Measurements from ENCODE around the gene PROSER2.

The PROSER2 gene

DNA sequence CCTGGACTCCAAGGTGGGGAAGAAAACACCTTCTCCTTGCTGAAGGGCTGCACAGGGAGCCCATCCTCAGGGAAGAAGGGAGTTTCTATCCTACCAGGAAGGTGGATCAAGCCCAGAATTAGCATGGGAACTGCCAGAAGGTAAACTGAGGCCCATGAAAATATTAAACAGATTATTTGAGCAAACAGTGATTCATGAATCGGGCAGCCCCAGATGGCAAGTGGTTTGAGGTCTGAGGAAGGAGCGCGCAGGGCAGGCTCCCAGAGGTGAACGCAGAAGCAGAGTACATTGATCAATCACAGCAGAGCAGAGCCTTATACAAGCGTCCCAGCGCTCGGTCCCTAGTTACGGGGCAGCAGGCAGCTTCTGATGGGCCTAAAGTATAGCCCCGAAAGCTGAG, 35.8 kb upstream of the PROSER2 start:
- Histone ChIP-seq H4K20me1 (ENCODE audit: insufficient read depth, low read length) (no peaks in the 10 kb centered on the region), H3F3A (ENCODE audit: insufficient read depth, low read length) (no peaks in the 10 kb centered on the region), H3K9me3 (replicated peaks; ENCODE audit: insufficient read depth, low read length) (no peaks in the 10 kb centered on the region), H3K79me2 (ENCODE audit: low read length) (no peaks in the 10 kb centered on the region), H3K9me2 (replicated peaks; ENCODE audit: insufficient read depth, low read length) (no peaks in the 10 kb centered on the region), H3K27me3 (replicated peaks; ENCODE audit: insufficient read depth, low read length) (no peaks in the 10 kb centered on the region), H3K4me1 (ENCODE audit: low read length) (peaks cover 5% of the 10 kb centered on the region; the same call in 1 of the 2 replicates), H3K9ac (ENCODE audit: low read length) (no peak overlapping the region), H2AFZ (ENCODE audit: low read length) (no peak overlapping the region), H3K27ac (ENCODE audit: low read length) (no peak overlapping the region), H3K4me2 (ENCODE audit: low read depth, low read length) (no peak overlapping the region), H3K4me3 (ENCODE audit: low read length) (no peak overlapping the region), H3K36me3 (replicated peaks; ENCODE audit: insufficient read depth, low read length) (no peaks in the 10 kb centered on the region)
- DNase-seq: no peak
- TF ChIP-seq EZH2 (optimal IDR thresholded peaks at IDR 0.05; ENCODE audit: low read depth, low read length) (no peak), EZH2phosphoT487 (IDR thresholded peaks at IDR 0.05; ENCODE audit: low read length) (no peak), CTCF (IDR thresholded peaks at IDR 0.05; ENCODE audit: low read length) (no peak)

GRCh38 chr10:11787846-11788245, 35.3 kb upstream of the PROSER2 start:
- Histone ChIP-seq H3K9ac (ENCODE audit: low read length) (no peak overlapping the region), H4K20me1 (ENCODE audit: insufficient read depth, low read length) (no peaks in the 10 kb centered on the region), H3K4me3 (ENCODE audit: low read length) (no peak overlapping the region), H3F3A (ENCODE audit: insufficient read depth, low read length) (no peaks in the 10 kb centered on the region), H3K4me2 (ENCODE audit: low read depth, low read length) (no peak overlapping the region), H3K36me3 (replicated peaks; ENCODE audit: insufficient read depth, low read length) (no peaks in the 10 kb centered on the region), H3K79me2 (ENCODE audit: low read length) (no peaks in the 10 kb centered on the region), H2AFZ (ENCODE audit: low read length) (no peak overlapping the region), H3K9me2 (replicated peaks; ENCODE audit: insufficient read depth, low read length) (no peaks in the 10 kb centered on the region), H3K27ac (ENCODE audit: low read length) (no peak overlapping the region), H3K27me3 (replicated peaks; ENCODE audit: insufficient read depth, low read length) (no peaks in the 10 kb centered on the region), H3K4me1 (ENCODE audit: low read length) (peaks cover 5% of the 10 kb centered on the region; the same call in 1 of the 2 replicates), H3K9me3 (replicated peaks; ENCODE audit: insufficient read depth, low read length) (no peaks in the 10 kb centered on the region)
- DNase-seq: no peak
- no peak for TF ChIP-seq EZH2phosphoT487 (IDR thresholded peaks at IDR 0.05; ENCODE audit: low read length)
- no peak for TF ChIP-seq EZH2 (optimal IDR thresholded peaks at IDR 0.05; ENCODE audit: low read depth, low read length)
- TF ChIP-seq CTCF (IDR thresholded peaks at IDR 0.05; ENCODE audit: low read length): no peak

DNA sequence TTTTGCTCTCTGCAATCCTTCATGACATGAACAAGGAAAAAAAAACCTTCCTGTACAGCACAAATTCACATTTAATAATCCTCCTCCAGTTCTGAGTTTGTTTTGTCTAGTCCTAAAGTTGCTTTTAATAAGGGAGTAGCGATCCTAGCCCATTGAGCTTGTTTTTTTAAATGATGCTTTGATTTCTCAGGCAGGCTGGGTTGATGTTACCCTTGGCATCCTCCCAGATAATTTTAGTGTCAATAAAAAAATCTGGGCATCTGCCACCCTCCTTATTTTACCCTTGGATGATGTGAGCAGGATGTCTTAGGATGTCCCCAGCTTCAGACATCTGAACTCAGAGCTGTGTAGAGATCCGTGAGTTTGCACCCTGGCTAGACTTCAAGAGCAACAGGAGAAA, 33.9 kb upstream of the PROSER2 start:
- no peaks in the 10 kb centered on the region for H3K79me2 ChIP-seq (ENCODE audit: low read length)
- no peaks in the 10 kb centered on the region for H3K4me1 ChIP-seq (ENCODE audit: low read length)
- H3K4me3 ChIP-seq (ENCODE audit: low read length): no peak overlapping the region
- no peaks in the 10 kb centered on the region for H3K9me3 ChIP-seq (replicated peaks; ENCODE audit: insufficient read depth, low read length)
- DNase-seq: no peak
- H3K27me3 ChIP-seq (replicated peaks; ENCODE audit: insufficient read depth, low read length): no peaks in the 10 kb centered on the region
- no peaks in the 10 kb centered on the region for H3F3A ChIP-seq (ENCODE audit: insufficient read depth, low read length)
- no peak overlapping the region for H3K27ac ChIP-seq (ENCODE audit: low read length)
- H3K9ac ChIP-seq (ENCODE audit: low read length): no peak overlapping the region
- no peaks in the 10 kb centered on the region for H3K9me2 ChIP-seq (replicated peaks; ENCODE audit: insufficient read depth, low read length)
- TF ChIP-seq CTCF (IDR thresholded peaks at IDR 0.05; ENCODE audit: low read length) (no peak), EZH2 (optimal IDR thresholded peaks at IDR 0.05; ENCODE audit: low read depth, low read length) (no peak), EZH2phosphoT487 (IDR thresholded peaks at IDR 0.05; ENCODE audit: low read length) (no peak)
- H4K20me1 ChIP-seq (ENCODE audit: insufficient read depth, low read length): no peaks in the 10 kb centered on the region
- no peak overlapping the region for H2AFZ ChIP-seq (ENCODE audit: low read length)
- no peaks in the 10 kb centered on the region for H3K36me3 ChIP-seq (replicated peaks; ENCODE audit: insufficient read depth, low read length)
- no peak overlapping the region for H3K4me2 ChIP-seq (ENCODE audit: low read depth, low read length)

All from MM.1S (cell line).